GM12801 (cell line): Measurements from ENCODE around the gene ABCB9.

Experiments
- TF ChIP-seq, protein P1 (sequence below): IDR thresholded peaks from one replicate; pipeline ENCODE4 v1.5.1; 2011; ENCODE audit warnings: control low read depth; ENCODE audit not compliant: insufficient read length; ENCODE audit errors: extremely low read depth

Gene ABCB9

DNA sequence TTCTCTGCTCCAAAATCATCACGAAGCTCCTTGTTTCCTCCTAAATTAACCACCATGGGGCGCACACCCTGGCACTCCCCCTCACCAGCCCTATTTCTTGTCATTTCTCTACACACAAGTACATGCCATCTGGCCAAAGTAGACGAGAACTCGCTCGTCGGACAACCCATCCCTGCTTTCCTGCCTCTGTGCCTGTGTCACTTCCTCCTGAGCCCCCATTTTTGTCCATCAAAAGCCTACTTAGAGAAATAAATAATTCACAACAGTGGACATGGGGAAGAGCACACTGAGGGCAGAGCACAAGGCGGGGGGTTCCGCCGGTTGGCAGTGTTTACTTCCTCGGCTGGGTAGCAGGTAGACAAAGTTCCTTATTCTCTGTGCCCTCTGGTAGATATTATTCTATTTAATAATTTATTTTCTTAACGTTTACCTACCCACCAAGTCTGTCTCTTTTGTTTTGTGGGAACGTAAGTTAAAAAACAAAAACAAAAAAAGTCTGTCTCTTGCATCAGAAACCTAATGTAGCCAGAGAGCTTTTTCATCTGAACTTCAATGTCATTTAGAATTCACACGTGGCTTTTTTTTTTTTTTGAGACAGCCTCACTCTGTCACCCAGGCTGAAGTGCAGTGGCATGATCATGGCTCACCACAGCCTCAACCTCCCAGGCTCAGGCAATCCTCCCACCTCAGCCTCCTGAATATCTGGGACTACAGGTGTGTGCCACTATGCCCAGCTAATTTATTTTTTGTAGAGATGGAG lies 76.3 kb downstream of the ABCB9 start:
- TF ChIP-seq, protein P1, sequence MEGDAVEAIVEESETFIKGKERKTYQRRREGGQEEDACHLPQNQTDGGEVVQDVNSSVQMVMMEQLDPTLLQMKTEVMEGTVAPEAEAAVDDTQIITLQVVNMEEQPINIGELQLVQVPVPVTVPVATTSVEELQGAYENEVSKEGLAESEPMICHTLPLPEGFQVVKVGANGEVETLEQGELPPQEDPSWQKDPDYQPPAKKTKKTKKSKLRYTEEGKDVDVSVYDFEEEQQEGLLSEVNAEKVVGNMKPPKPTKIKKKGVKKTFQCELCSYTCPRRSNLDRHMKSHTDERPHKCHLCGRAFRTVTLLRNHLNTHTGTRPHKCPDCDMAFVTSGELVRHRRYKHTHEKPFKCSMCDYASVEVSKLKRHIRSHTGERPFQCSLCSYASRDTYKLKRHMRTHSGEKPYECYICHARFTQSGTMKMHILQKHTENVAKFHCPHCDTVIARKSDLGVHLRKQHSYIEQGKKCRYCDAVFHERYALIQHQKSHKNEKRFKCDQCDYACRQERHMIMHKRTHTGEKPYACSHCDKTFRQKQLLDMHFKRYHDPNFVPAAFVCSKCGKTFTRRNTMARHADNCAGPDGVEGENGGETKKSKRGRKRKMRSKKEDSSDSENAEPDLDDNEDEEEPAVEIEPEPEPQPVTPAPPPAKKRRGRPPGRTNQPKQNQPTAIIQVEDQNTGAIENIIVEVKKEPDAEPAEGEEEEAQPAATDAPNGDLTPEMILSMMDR = no peak

GRCh38 chr12:122888232-122888752 lies 78.0 kb downstream of the ABCB9 start:
- TF ChIP-seq, protein P1 = no peak

DNA sequence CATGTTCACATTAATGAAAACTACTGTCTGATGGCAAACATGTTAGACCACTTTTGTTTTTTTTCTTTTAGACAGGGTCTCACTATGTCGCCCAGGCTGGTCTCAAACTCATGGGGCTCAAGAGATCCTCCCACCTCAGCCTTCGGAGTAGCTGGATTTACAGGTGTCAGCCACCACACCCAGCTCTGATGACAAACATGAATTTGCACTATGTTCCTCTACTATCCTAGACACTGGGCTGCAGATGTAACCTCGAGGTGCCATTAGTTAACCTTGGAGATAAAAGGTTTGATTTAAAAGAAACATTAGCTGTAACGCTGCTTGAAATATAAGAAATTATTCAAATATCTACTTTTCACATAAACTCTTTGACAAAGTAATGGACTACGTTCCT lies 78.4 kb downstream of the ABCB9 start:
- TF ChIP-seq, protein P1 = no peak

DNA sequence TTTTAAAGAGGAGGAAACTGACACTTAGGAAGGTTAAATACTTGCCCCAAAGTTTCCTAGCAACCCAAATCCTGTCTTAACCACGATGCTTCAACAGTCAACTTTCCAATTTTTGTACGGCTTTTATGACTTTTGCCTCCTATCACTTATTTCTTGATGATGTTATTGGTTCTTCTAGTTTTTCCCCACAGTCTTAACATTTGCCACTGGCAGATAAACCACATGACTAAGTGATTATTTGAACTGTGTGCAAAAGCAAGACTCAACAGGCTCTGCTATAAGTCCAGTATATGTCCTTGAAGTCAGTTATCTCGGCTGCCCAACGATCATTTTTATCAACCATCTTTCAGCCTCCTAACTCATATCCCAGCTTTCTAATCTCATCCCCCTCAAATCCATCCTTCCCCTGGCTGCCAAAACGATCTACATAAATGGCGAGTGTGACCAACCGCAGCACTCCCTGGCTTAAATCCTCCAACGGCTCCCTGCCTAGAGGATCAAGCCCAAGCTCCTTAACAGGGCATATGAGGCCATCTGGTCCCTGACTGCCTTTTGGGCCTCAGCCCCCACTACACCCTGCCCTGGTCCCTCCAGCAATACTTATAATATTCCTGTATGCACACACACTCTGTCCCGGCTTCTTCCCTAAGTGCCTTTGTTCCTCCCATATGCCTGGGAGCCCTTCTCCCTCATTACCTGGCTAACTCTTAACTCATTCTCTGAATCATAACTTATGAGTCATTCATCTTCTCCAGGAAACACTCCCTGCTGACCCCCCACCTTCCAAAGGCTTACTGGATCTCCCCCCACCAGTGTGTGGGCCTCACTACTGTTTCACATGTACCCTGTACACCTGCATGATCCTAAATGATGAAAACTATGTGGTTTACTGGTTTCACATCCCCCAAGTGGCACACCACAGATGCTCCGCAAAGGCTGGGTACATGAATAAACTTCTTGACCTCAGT lies 79.1 kb downstream of the ABCB9 start:
- TF ChIP-seq, protein P1 = no peak

- TF ChIP-seq, protein P1 = no peak
Observed at GRCh38 chr12:122886161-122886560, 80.1 kb downstream of the ABCB9 start.

DNA sequence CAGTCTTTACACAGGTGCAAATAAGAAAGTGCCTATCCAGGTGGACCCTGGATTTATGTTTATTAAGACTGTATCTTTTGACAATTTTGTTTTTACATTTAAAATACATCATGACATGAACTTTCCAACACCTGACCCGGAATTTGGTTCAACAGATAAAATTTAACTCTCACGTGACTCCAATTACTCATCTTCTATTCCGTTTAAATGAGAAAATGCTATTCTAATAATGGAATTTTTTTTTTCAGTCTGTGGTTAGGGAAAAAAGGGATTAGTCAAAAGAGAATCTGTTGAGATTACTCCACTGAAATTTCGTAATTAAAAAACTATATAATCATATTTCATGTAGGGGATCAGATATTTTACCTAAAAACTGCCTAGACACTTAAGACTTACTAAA lies 81.4 kb downstream of the ABCB9 start:
- TF ChIP-seq, protein P1 = no peak

GRCh38 chr12:122884091-122884826 lies 82.0 kb downstream of the ABCB9 start:
- TF ChIP-seq, protein P1 = no peak
